Mesenchymal stem cell (in vitro differentiated cells and primary cell): ENCODE data around the gene FBN2.

Source experiments
- DNase-seq: peaks from one replicate; pipeline ENCODE4 v3.0.0-alpha.2; 2013
- H2AFZ ChIP-seq: one replicate; pipeline ENCODE4 v1.6.1; 2013; ENCODE audit warnings: low read depth, mild to moderate bottlenecking, control low read depth, inconsistent platforms, low read length, moderate library complexity
- H2AK5ac ChIP-seq: 2 replicates; pipeline ENCODE4 v1.6.1; 2013; ENCODE audit warnings: low read length, moderate library complexity, mild to moderate bottlenecking, inconsistent platforms; ENCODE audit not compliant: severe bottlenecking
- H2BK120ac ChIP-seq: one replicate; pipeline ENCODE4 v1.6.1; 2013; ENCODE audit warnings: low read depth, mild to moderate bottlenecking, inconsistent platforms, low read length, moderate library complexity
- H2BK12ac ChIP-seq, 2 experiments: one replicate each; pipeline ENCODE4 v1.6.1; 2013; ENCODE audit warnings: inconsistent platforms in 2 of 2, low read length in 2 of 2, mild to moderate bottlenecking in 2 of 2, moderate library complexity in 2 of 2, control low read depth in 1 of 2
- H2BK15ac ChIP-seq: one replicate; pipeline ENCODE4 v1.6.1; 2013; ENCODE audit warnings: mild to moderate bottlenecking, low read depth, inconsistent platforms; ENCODE audit not compliant: poor library complexity, severe bottlenecking
- H2BK5ac ChIP-seq: 2 replicates; pipeline ENCODE4 v1.6.1; 2013; ENCODE audit warnings: low read depth, mild to moderate bottlenecking, low read length, control low read depth, inconsistent platforms; ENCODE audit not compliant: poor library complexity, severe bottlenecking
- H3K14ac ChIP-seq, 2 experiments: one replicate each; pipeline ENCODE4 v1.6.1; 2013; ENCODE audit warnings: inconsistent platforms in 2 of 2, low read length in 2 of 2, control low read depth in 1 of 2, mild to moderate bottlenecking in 1 of 2, moderate library complexity in 1 of 2
- H3K18ac ChIP-seq, 2 experiments: one replicate each; pipeline ENCODE4 v1.6.1; 2013; ENCODE audit warnings: inconsistent platforms in 2 of 2, low read length in 2 of 2, control low read depth in 1 of 2, low read depth in 1 of 2, mild to moderate bottlenecking in 1 of 2
- H3K23ac ChIP-seq, 2 experiments: one replicate each; pipeline ENCODE4 v1.6.1; 2013; ENCODE audit warnings: inconsistent platforms in 2 of 2, low read length in 2 of 2, mild to moderate bottlenecking in 2 of 2, moderate library complexity in 2 of 2, control low read depth in 1 of 2
- H3K27ac ChIP-seq: 2 replicates; pipeline ENCODE4 v1.5.1; 2013; ENCODE audit warnings: mild to moderate bottlenecking, moderate library complexity, low read length, control low read depth, inconsistent platforms; ENCODE audit not compliant: poor library complexity, severe bottlenecking
- H3K27me3 ChIP-seq, 2 experiments: 2 replicates each; pipeline versions ENCODE4 v1.6.1 to v1.7.0; 2013; ENCODE audit warnings: low read length in 2 of 2, mild to moderate bottlenecking in 2 of 2, moderate library complexity in 2 of 2, control low read depth in 1 of 2, inconsistent platforms in 1 of 2; ENCODE audit not compliant: control insufficient read depth in 1 of 2, insufficient read depth in 1 of 2
- H3K36me3 ChIP-seq, 2 experiments: 2 replicates each; pipeline versions ENCODE4 v1.6.1 to v1.7.0; 2013; ENCODE audit warnings: low read length in 2 of 2, control low read depth in 1 of 2, inconsistent platforms in 1 of 2, low read depth in 1 of 2, mild to moderate bottlenecking in 1 of 2; ENCODE audit not compliant: insufficient read depth in 2 of 2, control insufficient read depth in 1 of 2
- H3K4ac ChIP-seq, 2 experiments: one replicate each; pipeline ENCODE4 v1.6.1; 2013; ENCODE audit warnings: inconsistent platforms in 2 of 2, low read length in 2 of 2, mild to moderate bottlenecking in 2 of 2, moderate library complexity in 2 of 2, control low read depth in 1 of 2, low read depth in 1 of 2
- H3K4me1 ChIP-seq: 2 replicates; pipeline ENCODE4 v1.6.1; 2013; ENCODE audit warnings: low read depth, low read length, control low read depth; ENCODE audit not compliant: control insufficient read depth, insufficient read depth
- H3K4me2 ChIP-seq: 2 replicates; pipeline ENCODE4 v1.6.1; 2013; ENCODE audit warnings: low read length, mild to moderate bottlenecking, inconsistent platforms; ENCODE audit not compliant: poor library complexity, severe bottlenecking
- H3K4me3 ChIP-seq, 2 experiments: 2 replicates each; pipeline versions ENCODE4 v1.5.1 to v1.7.0; 2013; ENCODE audit warnings: low read length in 2 of 2, mild to moderate bottlenecking in 2 of 2, control low read depth in 1 of 2, low read depth in 1 of 2; ENCODE audit not compliant: insufficient read depth in 1 of 2
- H3K79me1 ChIP-seq: replicated peaks from 2 replicates; pipeline ENCODE4 v1.6.1; 2013; ENCODE audit warnings: mild to moderate bottlenecking, control low read depth, low read length, inconsistent platforms; ENCODE audit not compliant: poor library complexity, severe bottlenecking
- H3K9ac ChIP-seq: 2 replicates; pipeline ENCODE4 v1.7.0; 2013; ENCODE audit warnings: mild to moderate bottlenecking, low read length, moderate library complexity
- H3K9me3 ChIP-seq: 2 replicates; pipeline ENCODE4 v1.7.0; 2013; ENCODE audit warnings: mild to moderate bottlenecking, low read length; ENCODE audit not compliant: control insufficient read depth
- H4K8ac ChIP-seq: one replicate; pipeline ENCODE4 v1.6.1; 2013; ENCODE audit warnings: inconsistent platforms, mild to moderate bottlenecking, low read length, moderate library complexity
- H4K91ac ChIP-seq: one replicate; pipeline ENCODE4 v1.6.1; 2013; ENCODE audit warnings: mild to moderate bottlenecking, low read length, inconsistent platforms
- WGBS: methylation state at CpG from one replicate; pipeline ENCODE4 v1.1.7; 2013; ENCODE audit warnings: mixed read lengths; 5-methylcytosine and 5-hydroxymethylcytosine counted together

The FBN2 gene

DNA sequence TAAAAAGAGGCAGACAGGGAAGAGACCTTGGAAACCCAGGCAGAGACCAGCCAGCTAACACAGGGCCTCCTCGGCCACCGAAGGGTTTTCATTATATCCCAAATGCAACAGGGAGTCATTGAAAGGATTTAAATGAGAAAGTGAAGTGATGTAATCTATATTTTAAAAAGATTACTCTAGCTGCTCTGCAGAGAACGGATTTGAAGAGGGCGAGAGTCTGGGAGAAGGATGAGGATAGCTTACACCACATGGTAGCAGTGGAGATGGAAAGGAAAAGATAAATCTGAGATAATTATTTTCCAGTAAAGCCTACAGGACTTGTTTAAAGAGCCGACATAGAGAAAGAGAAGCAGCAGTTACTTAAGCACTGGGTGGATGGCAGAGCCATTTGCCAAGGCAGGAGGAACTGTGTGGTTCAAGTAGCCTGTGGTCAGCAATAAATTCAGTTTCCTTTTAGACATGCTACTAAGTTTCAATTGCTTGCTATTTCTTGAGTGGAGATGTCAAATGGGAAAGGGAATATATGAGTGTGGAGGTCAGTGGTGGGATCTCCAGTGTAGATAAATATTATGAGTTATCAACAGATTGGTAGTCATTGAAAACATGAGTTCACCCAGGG, 9.3 kb downstream of the FBN2 start:
- Histone ChIP-seq H2AFZ (no peak overlapping the region), H3K27me3 (no peaks in the 10 kb centered on the region), H3K9me3 (no peaks in the 10 kb centered on the region), H2BK15ac (no peak overlapping the region), H4K8ac (no peak overlapping the region), H3K4me1 (peaks cover 3% of the 10 kb centered on the region), H3K27ac (no peak overlapping the region), H2BK5ac (no peak overlapping the region), H3K36me3 (peaks cover 0 to 41% of the 10 kb centered on the region in 2 experiments), H3K79me1 (peaks cover 3% of the 10 kb centered on the region), H3K14ac (no peak overlapping the region), H3K4me3 (no peak overlapping the region), H3K18ac (no peak overlapping the region), H2BK120ac (no peak overlapping the region), H3K9ac (no peak overlapping the region), H2BK12ac (no peak overlapping the region), H4K91ac (no peak overlapping the region), H3K4me2 (no peak overlapping the region), H3K23ac (no peak overlapping the region), H3K4ac (no peak overlapping the region), H2AK5ac (no peak overlapping the region)
- no peak for DNase-seq
- 94% methylated on average over 5 of the region's 5 CpGs for WGBS

DNA sequence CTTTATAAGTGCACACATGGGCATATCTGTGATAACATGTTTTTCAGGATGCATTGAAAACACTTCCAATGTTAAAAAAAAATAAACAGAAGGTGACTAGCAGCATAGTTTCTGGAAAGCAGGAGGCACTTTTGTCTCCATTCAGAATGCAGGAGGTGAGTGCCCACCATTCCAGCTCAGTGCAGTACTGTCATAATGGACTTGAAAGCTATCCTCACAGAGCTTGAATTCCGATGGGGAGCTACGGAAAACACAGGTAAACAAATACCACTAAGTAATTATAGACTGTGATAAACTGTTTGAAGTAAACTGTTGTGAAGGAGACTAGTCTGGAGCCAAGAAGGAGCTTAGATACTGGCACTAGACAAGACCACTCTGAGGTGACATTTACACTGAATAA, 9.9 kb downstream of the FBN2 start:
- no peak overlapping the region for H3K9ac ChIP-seq
- H4K8ac ChIP-seq: no peak overlapping the region
- H3K27me3 ChIP-seq: no peaks in the 10 kb centered on the region
- no peak overlapping the region for H2BK12ac ChIP-seq
- H4K91ac ChIP-seq: no peak overlapping the region
- no peak for DNase-seq
- peaks cover 0 to 41% of the 10 kb centered on the region in 2 experiments for H3K36me3 ChIP-seq
- no peak overlapping the region for H2AK5ac ChIP-seq
- no peaks in the 10 kb centered on the region for H3K9me3 ChIP-seq
- no peak overlapping the region for H3K14ac ChIP-seq
- WGBS: no CpG with 5 or more reads among the region's 2 CpGs
- no peak overlapping the region for H2BK5ac ChIP-seq
- no peak overlapping the region for H3K27ac ChIP-seq
- H3K23ac ChIP-seq: no peak overlapping the region
- H3K4ac ChIP-seq: no peak overlapping the region
- peaks cover 3% of the 10 kb centered on the region for H3K4me1 ChIP-seq
- no peak overlapping the region for H3K18ac ChIP-seq
- no peak overlapping the region for H2AFZ ChIP-seq
- H2BK15ac ChIP-seq: no peak overlapping the region
- no peak overlapping the region for H3K4me3 ChIP-seq
- peaks cover under 1% of the 10 kb centered on the region for H3K79me1 ChIP-seq
- no peak overlapping the region for H3K4me2 ChIP-seq
- no peak overlapping the region for H2BK120ac ChIP-seq

DNA sequence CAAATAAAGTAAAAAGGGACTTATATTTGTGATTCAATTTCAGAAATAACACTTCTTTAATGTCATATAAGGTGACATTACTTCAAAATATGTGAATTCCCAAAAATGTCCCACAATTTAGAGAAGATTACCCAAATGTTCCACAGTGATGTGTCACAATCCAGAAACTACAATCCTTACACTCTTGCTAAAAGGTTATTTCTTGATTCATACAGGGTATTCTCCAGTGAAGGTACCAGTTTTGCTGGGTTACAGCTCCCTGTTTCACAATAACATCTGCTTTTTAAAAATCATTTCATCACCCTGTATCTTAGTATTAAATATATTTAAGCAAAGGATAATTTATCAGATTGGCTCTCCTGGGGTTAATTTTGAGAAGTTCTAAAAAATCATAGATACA, 11.0 kb downstream of the FBN2 start:
- no peaks in the 10 kb centered on the region for H3K4me1 ChIP-seq
- no peak overlapping the region for H2BK120ac ChIP-seq
- H3K18ac ChIP-seq: no peak overlapping the region
- peaks cover 0 to 44% of the 10 kb centered on the region in 2 experiments for H3K36me3 ChIP-seq
- no peak overlapping the region for H3K4me3 ChIP-seq
- H3K27ac ChIP-seq: no peak overlapping the region
- H2BK5ac ChIP-seq: no peak overlapping the region
- no peak overlapping the region for H2AFZ ChIP-seq
- no peak for DNase-seq
- H3K79me1 ChIP-seq: no peaks in the 10 kb centered on the region
- no peaks in the 10 kb centered on the region for H3K27me3 ChIP-seq
- no peak overlapping the region for H3K9ac ChIP-seq
- no peak overlapping the region for H2AK5ac ChIP-seq
- H3K9me3 ChIP-seq: no peaks in the 10 kb centered on the region
- no peak overlapping the region for H2BK12ac ChIP-seq
- no peak overlapping the region for H3K14ac ChIP-seq
- no peak overlapping the region for H3K4ac ChIP-seq
- H3K4me2 ChIP-seq: no peak overlapping the region
- H4K8ac ChIP-seq: no peak overlapping the region
- no peak overlapping the region for H3K23ac ChIP-seq
- no peak overlapping the region for H2BK15ac ChIP-seq
- H4K91ac ChIP-seq: no peak overlapping the region

DNA sequence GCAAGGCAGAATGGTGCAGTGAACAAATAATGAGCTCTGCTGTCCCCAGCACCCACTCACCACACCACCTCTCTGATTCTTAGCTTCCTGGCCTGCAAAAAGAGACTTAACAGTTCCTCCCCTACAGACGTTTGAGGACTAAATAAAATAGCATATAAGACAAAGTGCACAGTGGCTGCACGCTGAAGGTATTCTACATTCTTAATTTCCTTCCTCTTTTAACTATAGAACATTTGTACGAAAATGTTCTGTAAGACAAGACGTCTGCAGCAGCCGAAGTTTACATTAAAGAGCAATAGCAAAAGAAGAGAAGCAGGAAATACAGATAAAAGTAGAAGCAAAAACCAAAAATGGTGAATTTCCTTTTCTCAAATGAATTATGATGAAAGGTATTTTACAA, 15.7 kb downstream of the FBN2 start:
- Histone ChIP-seq H2BK12ac (no peak overlapping the region), H3K23ac (no peak overlapping the region), H2BK120ac (no peak overlapping the region), H3K4me1 (no peaks in the 10 kb centered on the region), H3K27ac (no peak overlapping the region), H2BK5ac (no peak overlapping the region), H3K79me1 (no peaks in the 10 kb centered on the region), H3K4me3 (no peak overlapping the region), H3K27me3 (no peaks in the 10 kb centered on the region), H2AFZ (no peak overlapping the region), H3K9me3 (no peaks in the 10 kb centered on the region), H2BK15ac (no peak overlapping the region), H3K14ac (no peak overlapping the region), H3K36me3 (peaks cover 5 to 55% of the 10 kb centered on the region in 2 experiments), H3K18ac (no peak overlapping the region), H3K4ac (no peak overlapping the region), H3K9ac (no peak overlapping the region), H3K4me2 (no peak overlapping the region), H4K8ac (no peak overlapping the region), H2AK5ac (no peak overlapping the region), H4K91ac (no peak overlapping the region)
- DNase-seq: no peak
- WGBS: 94% methylated on average over 2 of the region's 5 CpGs
